NT2/D1 (cell line): Measurements from ENCODE around the gene CSTB.

Source experiments
- YY1 ChIP-seq: IDR thresholded peaks from 2 replicates; pipeline ENCODE4 v1.6.1; 2011; ENCODE audit not compliant: insufficient read length, insufficient read depth
- ZNF274 ChIP-seq: IDR thresholded peaks from 2 replicates; pipeline ENCODE4 v1.6.1; 2011; ENCODE audit warnings: mild to moderate bottlenecking, low read depth, low read length

DNA sequence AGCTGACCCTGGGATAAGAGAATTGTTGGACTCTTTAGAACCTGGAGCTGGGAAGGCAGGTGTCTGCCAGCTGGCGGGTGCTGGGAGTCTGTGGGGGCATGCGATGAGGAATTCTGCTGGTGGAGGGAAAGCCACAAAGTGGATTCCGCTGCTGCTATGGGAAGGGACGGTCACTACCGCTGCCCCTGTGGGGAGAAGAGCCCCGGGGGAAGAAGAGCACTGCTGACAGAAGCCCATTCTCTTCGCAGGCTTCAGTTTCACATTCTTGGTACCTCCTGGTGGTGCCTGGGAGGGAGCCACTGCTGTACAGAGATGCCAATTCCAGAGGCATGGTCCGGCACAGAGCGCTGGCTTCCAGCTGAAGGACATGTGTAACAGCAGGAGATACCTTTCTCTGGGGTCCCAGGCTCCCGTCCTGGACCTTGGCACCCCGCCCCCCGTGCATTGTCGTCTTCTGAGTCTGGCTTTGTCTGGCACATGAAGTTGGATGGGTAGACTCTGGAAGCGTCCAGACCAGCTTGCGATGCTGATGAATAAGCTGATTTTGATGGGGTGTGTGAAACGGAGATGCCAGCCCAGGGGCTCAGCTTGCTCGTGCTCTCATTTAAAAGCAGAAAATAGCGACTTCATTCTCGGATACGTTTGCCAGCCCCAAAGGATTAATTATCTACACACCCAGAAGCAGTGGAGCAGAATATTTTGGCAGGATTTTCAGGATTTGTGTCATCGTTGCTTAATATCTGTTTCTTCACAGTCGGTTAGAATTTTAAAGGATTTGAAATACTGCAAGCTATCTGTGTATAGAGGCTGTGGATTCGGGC, 44.0 kb downstream of the CSTB start:
- TF ChIP-seq YY1 (no peak), ZNF274 (no peak)
